Embryonic facial prominence (tissue), 1 donor: Measurements from ENCODE around the gene SMARCD3.

Experiments
- DNase-seq: peaks from one replicate; pipeline ENCODE4 v3.0.0-alpha.2; 2016; ENCODE audit errors: extremely low spot score

The SMARCD3 gene

DNA sequence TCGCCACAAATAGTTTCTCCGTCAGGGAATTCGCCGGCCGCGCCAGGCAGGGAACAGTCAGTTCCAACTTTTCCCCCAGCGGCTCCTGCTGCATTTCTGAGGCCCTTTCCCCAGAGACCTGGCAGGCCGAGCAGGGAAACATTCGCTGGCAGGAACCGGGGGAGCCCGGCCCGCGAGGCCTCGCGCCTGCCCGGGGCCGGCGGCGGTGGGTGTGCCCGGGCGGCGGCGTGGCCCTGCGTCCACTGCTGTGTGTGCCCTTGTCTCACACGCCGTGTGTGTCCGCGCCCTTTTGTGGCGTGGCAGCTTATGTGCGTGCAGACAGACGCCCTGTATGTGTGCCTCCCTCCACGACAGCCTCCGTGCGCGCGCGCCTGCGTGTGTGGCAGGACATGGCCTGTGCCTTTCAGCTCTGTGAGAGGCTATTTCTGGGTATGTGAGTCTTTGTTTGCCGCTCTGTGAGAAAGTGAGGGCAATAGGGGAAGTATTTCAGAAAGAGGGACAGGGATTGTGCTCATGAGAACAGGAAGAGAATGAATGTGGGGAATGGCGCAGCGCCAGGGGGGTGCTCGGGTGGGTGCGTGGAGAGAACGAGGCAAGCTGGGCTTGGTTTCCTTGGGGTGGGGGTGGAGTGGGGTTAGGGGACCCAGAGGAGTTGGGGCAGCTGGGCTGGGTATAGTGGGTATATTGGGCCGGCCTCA lies 689 bp upstream of the SMARCD3 start:
- DNase-seq: no peak

- DNase-seq: no peak
These were observed 716 bp downstream of the SMARCD3 start for GRCh38 chr7:151247611-151248345.

DNA sequence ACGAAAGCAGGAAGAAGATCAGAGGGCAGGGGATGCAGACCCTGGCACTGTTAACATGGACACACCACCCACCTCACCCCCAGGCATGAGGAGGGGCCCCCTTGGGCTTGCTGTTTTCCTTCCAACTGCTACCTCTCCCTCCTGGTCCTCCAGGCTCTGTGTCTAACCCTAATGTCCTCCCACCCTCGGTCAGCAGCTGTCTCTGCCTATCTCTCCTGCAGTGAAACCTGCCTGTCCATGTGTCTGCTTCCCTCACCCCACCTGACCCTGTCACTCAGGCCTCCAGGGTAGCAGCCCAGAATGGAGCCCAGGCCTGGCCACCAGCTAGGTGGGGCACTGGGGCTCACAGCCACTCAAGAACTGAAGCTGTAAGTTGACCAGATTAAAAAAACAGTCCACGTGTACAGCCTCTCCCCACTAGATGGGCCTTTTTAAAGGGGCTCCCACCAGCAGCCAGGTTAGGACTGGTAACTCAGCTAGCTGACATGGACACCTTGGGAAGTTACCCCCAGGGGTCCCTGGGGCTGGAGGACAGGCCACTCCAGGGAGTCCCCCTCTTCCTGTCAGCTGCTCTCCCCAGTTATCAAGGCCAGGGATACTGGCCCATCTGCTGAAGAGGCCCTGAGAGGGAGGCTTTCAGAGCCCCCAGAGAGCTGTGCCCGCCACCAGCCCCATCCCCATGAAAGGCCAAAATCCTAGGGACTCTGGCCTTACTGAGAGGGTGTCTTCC lies 1.5 kb downstream of the SMARCD3 start:
- DNase-seq: no peak

- no peak for DNase-seq
These were observed 2.2 kb downstream of the SMARCD3 start for GRCh38 chr7:151246102-151246850.

GRCh38 chr7:151245360-151246101 lies 3.0 kb downstream of the SMARCD3 start:
- no peak for DNase-seq

- no peak for DNase-seq
These were observed 3.6 kb downstream of the SMARCD3 start for GRCh38 chr7:151244841-151245346.

DNA sequence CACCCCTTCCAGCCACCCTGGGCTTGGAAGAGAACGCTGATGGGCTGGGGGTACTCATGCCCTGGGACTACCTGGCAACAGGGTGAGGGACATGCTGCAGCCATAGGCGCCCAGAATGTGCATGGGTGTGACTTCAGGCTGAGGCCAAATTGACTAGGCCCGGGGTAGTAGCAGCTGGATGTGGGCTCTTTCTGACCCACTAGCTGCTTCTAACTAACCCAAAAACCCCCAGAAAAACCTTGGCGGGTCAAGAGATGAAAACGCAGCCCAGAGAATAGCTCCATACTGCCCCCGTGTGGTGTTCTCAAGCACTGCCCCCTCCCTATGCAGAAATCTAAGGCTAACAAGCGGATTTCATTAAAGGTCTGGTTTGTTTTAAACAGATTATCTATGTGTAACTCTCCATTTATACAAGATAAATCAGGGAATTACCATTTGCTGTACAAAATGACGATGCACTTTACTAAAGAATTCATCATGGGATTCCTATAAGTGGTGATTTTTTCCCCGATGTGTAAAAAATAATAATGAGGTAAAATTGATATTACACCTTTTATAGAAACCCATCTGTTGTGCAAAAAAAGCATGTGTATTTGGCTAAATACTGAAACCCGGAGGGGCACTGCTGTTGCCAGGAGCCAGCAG lies 4.2 kb downstream of the SMARCD3 start:
- no peak for DNase-seq

GRCh38 chr7:151243408-151244195 lies 4.9 kb downstream of the SMARCD3 start:
- no peak for DNase-seq

DNA sequence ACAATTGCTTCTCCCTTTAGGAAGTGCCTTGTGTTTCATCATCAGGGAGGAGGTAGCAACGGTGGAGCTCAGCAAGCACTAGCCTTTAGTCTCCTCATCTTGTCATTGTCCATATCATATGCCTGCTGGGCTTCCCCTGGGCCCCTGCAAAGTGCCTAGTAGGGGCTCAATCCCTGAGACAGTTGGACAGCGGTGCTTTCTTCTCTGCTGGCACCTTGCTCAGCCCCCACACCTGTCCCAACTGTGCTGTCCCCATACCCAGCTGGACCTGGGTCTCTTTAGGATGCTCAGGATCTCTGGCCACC lies 5.5 kb downstream of the SMARCD3 start:
- no peak for DNase-seq

GRCh38 chr7:151242159-151243044 lies 6.1 kb downstream of the SMARCD3 start:
- no peak for DNase-seq

DNA sequence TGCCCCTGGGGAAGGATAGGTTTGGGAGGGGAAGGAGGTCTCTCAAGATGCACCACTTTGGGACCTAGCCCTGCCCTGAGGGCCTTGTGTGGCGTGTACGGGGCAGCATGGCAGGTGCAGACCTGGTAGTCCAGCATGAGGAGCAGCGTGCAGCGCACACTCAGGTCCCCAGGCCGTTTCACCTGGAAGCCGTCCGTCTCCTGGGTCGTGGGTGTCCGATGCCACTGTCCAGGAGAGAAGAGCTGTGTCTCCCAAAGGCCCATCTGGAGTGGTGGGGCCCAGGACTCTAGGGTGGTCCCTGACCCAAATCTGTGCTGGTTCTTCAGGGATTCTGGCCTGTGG lies 6.8 kb downstream of the SMARCD3 start:
- no peak for DNase-seq

GRCh38 chr7:151240942-151241754 lies 7.3 kb downstream of the SMARCD3 start:
- no peak for DNase-seq

DNA sequence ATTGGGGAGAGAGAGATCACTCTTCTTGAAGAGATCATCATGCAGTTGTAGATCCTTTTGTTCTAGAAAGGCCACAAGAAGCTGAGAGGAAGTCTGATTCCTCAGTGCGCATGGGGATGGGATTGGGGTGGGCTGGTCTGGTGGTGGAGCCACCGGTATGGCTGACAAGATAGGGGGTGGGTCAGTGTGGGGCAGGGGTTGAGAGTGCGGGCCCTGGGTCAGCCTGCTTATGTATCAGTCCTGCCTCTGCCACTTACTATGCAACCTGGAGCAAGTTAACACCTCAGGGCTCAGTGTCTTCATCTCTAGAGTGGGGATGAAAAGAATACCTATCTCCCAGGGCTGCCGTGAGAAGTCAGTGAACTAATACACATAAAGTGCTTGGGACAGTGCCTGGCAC lies 8.0 kb downstream of the SMARCD3 start:
- DNase-seq: no peak

GRCh38 chr7:151239837-151240459 lies 8.5 kb downstream of the SMARCD3 start:
- no peak for DNase-seq

DNA sequence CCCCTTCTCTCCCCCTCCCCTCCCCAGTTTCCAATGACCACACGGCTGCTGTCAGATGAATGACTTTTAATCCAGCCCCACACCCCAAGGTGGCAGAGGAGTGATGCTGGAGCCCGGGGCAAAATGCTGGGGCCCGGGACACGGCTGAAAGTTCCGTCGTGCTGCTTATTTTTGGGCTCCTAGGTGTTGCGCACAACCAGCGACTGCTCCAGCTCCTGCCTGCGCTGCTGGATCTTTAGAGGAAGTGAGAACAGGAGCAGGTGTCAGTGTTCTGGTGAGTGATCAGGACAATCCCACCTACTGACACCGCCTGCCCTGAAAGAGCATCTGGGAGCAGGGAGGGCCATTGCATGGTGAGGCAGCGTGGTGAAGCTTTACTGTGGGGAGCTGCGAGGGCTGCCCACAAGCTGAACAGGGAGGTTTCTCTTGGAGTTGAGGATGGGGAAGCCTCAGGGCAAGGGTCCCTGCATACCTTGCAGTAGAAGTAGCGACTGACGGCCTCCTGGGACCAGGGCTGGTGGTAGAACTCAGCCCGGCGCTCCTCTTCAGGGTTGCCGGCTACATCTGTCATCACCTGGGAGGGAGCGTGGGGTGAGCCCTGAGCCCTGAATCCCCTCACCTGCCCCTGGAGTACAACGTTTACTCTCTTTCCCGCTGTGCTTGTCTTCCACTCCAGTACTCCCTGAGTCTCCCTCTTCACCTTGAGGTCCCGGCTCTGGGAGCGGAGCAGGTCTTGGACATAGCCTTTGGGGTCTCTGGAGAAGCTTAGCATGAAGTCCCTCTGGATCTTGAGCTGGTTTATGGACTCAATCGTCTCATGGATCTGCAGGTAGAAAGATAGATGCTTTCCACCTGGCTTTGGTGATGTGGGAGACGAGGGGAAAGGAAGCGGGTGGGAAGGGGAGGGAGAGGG lies 9.3 kb downstream of the SMARCD3 start:
- DNase-seq: no peak

GRCh38 chr7:151238190-151238810 lies 10.2 kb downstream of the SMARCD3 start:
- DNase-seq: no peak
